GM23338 (cell line): ENCODE measurements around the gene ITGB5. TPM values are rescaled to one million over a fixed set of nuclear protein-coding genes. Genes with fewer than 3 reads are reported as not detected.
A peak's percentile ranks its signal among the peaks of the same experiment; 100 is the strongest.

Source experiments
- ATAC-seq: fragments of 200-7000 bp; cut with Tn5 transposase; 3 replicates; pipeline ENCODE4 v1.9.1; 2020
- DNase-seq: peaks from one replicate; pipeline ENCODE4 v3.0.0-alpha.2; 2015; ENCODE audit warnings: low spot score
- H2AFZ ChIP-seq: fragments of 200-600 bp; sonication (generic); 2 replicates; pipeline ENCODE4 v1.8.0; 2016; ENCODE audit warnings: antibody characterized with exemption, mild to moderate bottlenecking, moderate library complexity
- H3F3A ChIP-seq: fragments of 200-600 bp; sonication (generic); replicated peaks from 2 replicates; pipeline ENCODE4 v1.8.0; 2017; ENCODE audit warnings: antibody characterized with exemption, mixed run types, low read depth
- H3K27ac ChIP-seq: fragments of 200-600 bp; sonication (generic); 2 replicates; pipeline ENCODE4 v1.6.1; 2016; ENCODE audit warnings: low read depth
- H3K27me3 ChIP-seq: fragments of 200-600 bp; sonication (generic); 2 replicates; pipeline ENCODE4 v1.8.0; 2016; ENCODE audit warnings: mild to moderate bottlenecking, mixed run types, moderate library complexity; ENCODE audit not compliant: insufficient read depth
- H3K36me3 ChIP-seq: fragments of 200-600 bp; sonication (generic); 2 replicates; pipeline ENCODE4 v1.8.0; 2016; ENCODE audit warnings: mild to moderate bottlenecking; ENCODE audit not compliant: insufficient read depth
- H3K4me1 ChIP-seq: fragments of 200-600 bp; sonication (generic); 2 replicates; pipeline ENCODE4 v1.8.0; 2016; ENCODE audit warnings: mild to moderate bottlenecking, moderate library complexity; ENCODE audit not compliant: insufficient read depth
- H3K4me2 ChIP-seq: fragments of 200-600 bp; sonication (generic); 2 replicates; pipeline ENCODE4 v1.7.1; 2017; ENCODE audit warnings: mixed run types
- H3K4me3 ChIP-seq: fragments of 200-600 bp; sonication (generic); 2 replicates; pipeline ENCODE4 v1.6.1; 2016; ENCODE audit warnings: mixed run types
- H3K79me2 ChIP-seq: fragments of 200-600 bp; sonication (generic); replicated peaks from 2 replicates; pipeline ENCODE4 v1.8.0; 2017; ENCODE audit warnings: mild to moderate bottlenecking; ENCODE audit not compliant: insufficient read depth
- H3K9me2 ChIP-seq: fragments of 200-600 bp; sonication (generic); 2 replicates; pipeline ENCODE4 v1.8.0; 2017; ENCODE audit not compliant: insufficient read depth
- H4K20me1 ChIP-seq: fragments of 200-600 bp; sonication (generic); replicated peaks from 2 replicates; pipeline ENCODE4 v1.8.0; 2017; ENCODE audit warnings: mild to moderate bottlenecking; ENCODE audit not compliant: insufficient read depth
- H3K27ac Mint-ChIP-seq: 2 replicates; pipeline ENCODE4 v1.8.0; 2020; ENCODE audit warnings: inconsistent platforms, mild to moderate bottlenecking, moderate library complexity, mixed read lengths
- H3K27me3 Mint-ChIP-seq: 3 replicates; pipeline ENCODE4 v1.8.0; 2022; ENCODE audit warnings: low read depth, mild to moderate bottlenecking, moderate library complexity, mixed read lengths, inconsistent platforms; ENCODE audit not compliant: insufficient read depth, poor library complexity
- H3K36me3 Mint-ChIP-seq: 3 replicates; pipeline ENCODE4 v1.8.0; 2021; ENCODE audit warnings: low read depth, mild to moderate bottlenecking, inconsistent platforms, moderate library complexity, mixed read lengths
- H3K4me1 Mint-ChIP-seq: 3 replicates; pipeline ENCODE4 v1.8.0; 2020; ENCODE audit warnings: mild to moderate bottlenecking, inconsistent platforms, mixed read lengths
- H3K4me3 Mint-ChIP-seq: 3 replicates; pipeline ENCODE4 v1.8.0; 2021; ENCODE audit warnings: moderate library complexity, mild to moderate bottlenecking, inconsistent platforms, mixed read lengths
- H3K9me3 Mint-ChIP-seq: 3 replicates; pipeline ENCODE4 v1.8.0; 2020; ENCODE audit warnings: moderate library complexity, mild to moderate bottlenecking, inconsistent platforms, mixed read lengths
- EZH2phosphoT487 ChIP-seq: fragments of 200-600 bp; sonication (generic); IDR thresholded peaks from one replicate; pipeline ENCODE4 v1.8.1; 2018; ENCODE audit warnings: antibody characterized with exemption; ENCODE audit not compliant: unreplicated experiment
- JUNB ChIP-seq: IDR thresholded peaks from one replicate; pipeline ENCODE4 v1.6.1; 2016; ENCODE audit warnings: antibody characterized with exemption; ENCODE audit not compliant: unreplicated experiment
- NANOG ChIP-seq: IDR thresholded peaks from 2 replicates; pipeline ENCODE4 v1.6.1; 2016; ENCODE audit warnings: antibody characterized with exemption, borderline replicate concordance
- ZNF114 ChIP-seq: fragments of 250-450 bp; sonication (Bioruptor Pico); IDR thresholded peaks from 2 replicates; pipeline ENCODE4 v1.5.0; 2020; ENCODE audit warnings: mild to moderate bottlenecking, moderate library complexity
- ZNF331 ChIP-seq: fragments of 250-450 bp; sonication (Bioruptor Pico); IDR thresholded peaks from 2 replicates; pipeline ENCODE4 v1.5.0; 2020; ENCODE audit warnings: low read depth, mild to moderate bottlenecking, moderate library complexity
- polyA plus RNA-seq: library from polyadenylated mRNA; unstranded; fragments of >200 nt; fragmentation: Nextera tagmentation; extraction: Ambion mirVana; gene quantifications from 2 replicates; pipeline ENCODE4 v1.2.1, GENCODE V29; 2016
- total RNA-seq: library from RNA; depleted of rRNA; stranded (reverse); fragments of >200 nt; shearing (Covaris generic); gene quantifications from 2 replicates; pipeline ENCODE4 v1.2.3, GENCODE V29; 2014
- TF ChIP-seq, protein P1 (sequence below): fragments of 250-450 bp; sonication (Bioruptor Pico); IDR thresholded peaks from 2 replicates; pipeline ENCODE4 v1.5.0; 2020; ENCODE audit warnings: mild to moderate bottlenecking, moderate library complexity

ITGB5 gene
- total and polyA plus RNA-seq, 2 experiments from 2014 or later = 68.2 to 269 TPM

DNA sequence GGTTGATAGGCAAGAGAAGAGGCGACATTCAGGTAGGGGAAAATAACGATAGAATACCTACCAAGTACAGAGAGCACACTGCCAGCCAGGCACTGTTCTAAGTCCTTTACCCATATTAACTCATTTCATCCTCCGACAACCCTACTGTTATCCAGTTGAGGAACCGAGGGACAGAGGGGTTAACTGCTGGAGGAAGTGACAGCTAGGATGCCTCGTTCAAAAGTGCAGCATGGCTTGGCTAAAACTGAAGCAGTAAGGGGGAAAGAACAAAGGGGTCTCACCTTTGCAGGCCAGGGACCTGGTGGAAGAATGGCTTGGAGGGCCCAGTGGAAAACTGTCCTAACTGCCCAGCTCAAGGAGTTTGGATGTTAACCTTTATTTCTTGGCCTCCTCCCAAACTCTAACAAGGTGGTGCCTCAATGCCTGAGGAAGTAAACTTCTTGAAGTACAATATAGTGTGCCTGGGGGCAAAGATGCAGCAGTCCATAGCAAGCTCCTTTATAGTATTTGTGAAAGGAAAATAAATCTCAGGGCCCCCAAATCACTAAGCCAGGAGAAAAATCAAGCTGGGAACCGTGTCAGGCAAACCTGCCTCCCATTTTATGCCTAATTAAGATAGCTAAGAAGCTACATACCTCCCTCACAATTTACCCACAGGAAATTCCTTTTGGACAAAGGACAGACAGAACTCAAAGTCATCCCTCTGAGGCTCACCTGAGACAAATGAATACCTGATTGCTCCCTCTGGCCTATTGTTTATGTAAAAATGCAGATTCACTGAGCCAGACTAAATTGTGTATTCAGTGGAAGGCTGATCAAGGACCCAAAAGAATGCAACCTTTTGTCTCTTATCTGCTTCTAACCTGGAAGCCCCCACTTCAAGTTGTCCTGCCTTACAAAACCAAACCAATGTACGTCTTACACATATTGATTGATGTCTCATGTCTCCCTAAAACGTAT, 1.6 kb upstream of the ITGB5 start:
- Mint-ChIP-seq H3K27me3 (peaks cover 24% of the 10 kb centered on the region), H3K4me1 (peaks cover 49% of the 10 kb centered on the region), H3K36me3 (peaks cover 13% of the 10 kb centered on the region; the same call in 2 of the 3 replicates), H3K9me3 (peaks cover 3% of the 10 kb centered on the region), H3K27ac (peak overlapping the region; percentile 91), H3K4me3 (peak overlapping the region; percentile 76)
- peak overlapping the region; percentile 46 for H3K4me2 ChIP-seq
- TF ChIP-seq EZH2phosphoT487 (no peak), ZNF114 (CRISPR knock-in tag) (no peak), NANOG (peak; percentile 76; the same call in 1 of the 2 replicates)
- TF ChIP-seq, protein P1, sequence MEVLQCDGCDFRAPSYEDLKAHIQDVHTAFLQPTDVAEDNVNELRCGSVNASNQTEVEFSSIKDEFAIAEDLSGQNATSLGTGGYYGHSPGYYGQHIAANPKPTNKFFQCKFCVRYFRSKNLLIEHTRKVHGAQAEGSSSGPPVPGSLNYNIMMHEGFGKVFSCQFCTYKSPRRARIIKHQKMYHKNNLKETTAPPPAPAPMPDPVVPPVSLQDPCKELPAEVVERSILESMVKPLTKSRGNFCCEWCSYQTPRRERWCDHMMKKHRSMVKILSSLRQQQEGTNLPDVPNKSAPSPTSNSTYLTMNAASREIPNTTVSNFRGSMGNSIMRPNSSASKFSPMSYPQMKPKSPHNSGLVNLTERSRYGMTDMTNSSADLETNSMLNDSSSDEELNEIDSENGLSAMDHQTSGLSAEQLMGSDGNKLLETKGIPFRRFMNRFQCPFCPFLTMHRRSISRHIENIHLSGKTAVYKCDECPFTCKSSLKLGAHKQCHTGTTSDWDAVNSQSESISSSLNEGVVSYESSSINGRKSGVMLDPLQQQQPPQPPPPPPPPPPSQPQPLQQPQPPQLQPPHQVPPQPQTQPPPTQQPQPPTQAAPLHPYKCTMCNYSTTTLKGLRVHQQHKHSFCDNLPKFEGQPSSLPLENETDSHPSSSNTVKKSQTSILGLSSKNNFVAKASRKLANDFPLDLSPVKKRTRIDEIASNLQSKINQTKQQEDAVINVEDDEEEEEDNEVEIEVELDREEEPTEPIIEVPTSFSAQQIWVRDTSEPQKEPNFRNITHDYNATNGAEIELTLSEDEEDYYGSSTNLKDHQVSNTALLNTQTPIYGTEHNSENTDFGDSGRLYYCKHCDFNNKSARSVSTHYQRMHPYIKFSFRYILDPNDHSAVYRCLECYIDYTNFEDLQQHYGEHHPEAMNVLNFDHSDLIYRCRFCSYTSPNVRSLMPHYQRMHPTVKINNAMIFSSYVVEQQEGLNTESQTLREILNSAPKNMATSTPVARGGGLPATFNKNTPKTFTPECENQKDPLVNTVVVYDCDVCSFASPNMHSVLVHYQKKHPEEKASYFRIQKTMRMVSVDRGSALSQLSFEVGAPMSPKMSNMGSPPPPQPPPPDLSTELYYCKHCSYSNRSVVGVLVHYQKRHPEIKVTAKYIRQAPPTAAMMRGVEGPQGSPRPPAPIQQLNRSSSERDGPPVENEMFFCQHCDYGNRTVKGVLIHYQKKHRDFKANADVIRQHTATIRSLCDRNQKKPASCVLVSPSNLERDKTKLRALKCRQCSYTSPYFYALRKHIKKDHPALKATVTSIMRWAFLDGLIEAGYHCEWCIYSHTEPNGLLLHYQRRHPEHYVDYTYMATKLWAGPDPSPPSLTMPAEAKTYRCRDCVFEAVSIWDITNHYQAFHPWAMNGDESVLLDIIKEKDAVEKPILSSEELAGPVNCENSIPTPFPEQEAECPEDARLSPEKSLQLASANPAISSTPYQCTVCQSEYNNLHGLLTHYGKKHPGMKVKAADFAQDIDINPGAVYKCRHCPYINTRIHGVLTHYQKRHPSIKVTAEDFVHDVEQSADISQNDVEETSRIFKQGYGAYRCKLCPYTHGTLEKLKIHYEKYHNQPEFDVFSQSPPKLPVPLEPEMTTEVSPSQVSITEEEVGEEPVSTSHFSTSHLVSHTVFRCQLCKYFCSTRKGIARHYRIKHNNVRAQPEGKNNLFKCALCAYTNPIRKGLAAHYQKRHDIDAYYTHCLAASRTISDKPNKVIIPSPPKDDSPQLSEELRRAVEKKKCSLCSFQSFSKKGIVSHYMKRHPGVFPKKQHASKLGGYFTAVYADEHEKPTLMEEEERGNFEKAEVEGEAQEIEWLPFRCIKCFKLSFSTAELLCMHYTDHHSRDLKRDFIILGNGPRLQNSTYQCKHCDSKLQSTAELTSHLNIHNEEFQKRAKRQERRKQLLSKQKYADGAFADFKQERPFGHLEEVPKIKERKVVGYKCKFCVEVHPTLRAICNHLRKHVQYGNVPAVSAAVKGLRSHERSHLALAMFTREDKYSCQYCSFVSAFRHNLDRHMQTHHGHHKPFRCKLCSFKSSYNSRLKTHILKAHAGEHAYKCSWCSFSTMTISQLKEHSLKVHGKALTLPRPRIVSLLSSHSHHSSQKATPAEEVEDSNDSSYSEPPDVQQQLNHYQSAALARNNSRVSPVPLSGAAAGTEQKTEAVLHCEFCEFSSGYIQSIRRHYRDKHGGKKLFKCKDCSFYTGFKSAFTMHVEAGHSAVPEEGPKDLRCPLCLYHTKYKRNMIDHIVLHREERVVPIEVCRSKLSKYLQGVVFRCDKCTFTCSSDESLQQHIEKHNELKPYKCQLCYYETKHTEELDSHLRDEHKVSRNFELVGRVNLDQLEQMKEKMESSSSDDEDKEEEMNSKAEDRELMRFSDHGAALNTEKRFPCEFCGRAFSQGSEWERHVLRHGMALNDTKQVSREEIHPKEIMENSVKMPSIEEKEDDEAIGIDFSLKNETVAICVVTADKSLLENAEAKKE (CRISPR knock-in tag) = no peak
- H3K79me2 ChIP-seq = peaks cover 23% of the 10 kb centered on the region
- peak overlapping the region; percentile 97 for H3K27ac ChIP-seq
- H3F3A ChIP-seq = peaks cover 7% of the 10 kb centered on the region
- peaks cover 20% of the 10 kb centered on the region for H3K4me1 ChIP-seq
- no peaks in the 10 kb centered on the region for H3K27me3 ChIP-seq
- no peak for ATAC-seq
- no peaks in the 10 kb centered on the region for H4K20me1 ChIP-seq
- H3K9me2 ChIP-seq = no peaks in the 10 kb centered on the region
- peak; percentile 84 for DNase-seq
- peak overlapping the region; percentile 71 for H3K4me3 ChIP-seq
- H2AFZ ChIP-seq = no peak overlapping the region
- no peaks in the 10 kb centered on the region for H3K36me3 ChIP-seq

DNA sequence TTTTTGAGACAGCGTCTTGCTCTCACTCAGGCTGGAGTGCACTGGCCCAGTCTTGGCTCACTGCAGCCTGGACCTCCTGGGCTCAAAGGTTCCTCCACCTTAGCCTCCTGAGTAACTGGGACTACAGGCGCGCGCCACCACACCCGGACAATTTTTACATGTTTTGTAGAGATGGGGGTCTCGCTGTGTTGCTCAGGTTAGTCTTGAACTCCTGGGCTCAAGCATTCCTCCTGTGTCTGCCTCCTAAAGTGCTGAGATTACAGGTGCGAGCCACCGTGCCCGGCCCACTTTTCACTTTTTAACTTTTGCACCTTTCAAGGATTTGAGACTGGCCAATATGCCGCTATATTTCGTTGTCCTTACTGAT, 750 bp upstream of the ITGB5 start:
- Histone ChIP-seq H3K9me2 (no peaks in the 10 kb centered on the region), H3K27me3 (no peaks in the 10 kb centered on the region), H3K27ac (peak overlapping the region; percentile 97), H3F3A (peaks cover 10% of the 10 kb centered on the region), H3K4me1 (peaks cover 29% of the 10 kb centered on the region), H3K79me2 (peaks cover 31% of the 10 kb centered on the region), H3K4me2 (peak overlapping the region; percentile 46), H4K20me1 (no peaks in the 10 kb centered on the region), H2AFZ (no peak overlapping the region), H3K4me3 (peak overlapping the region; percentile 71), H3K36me3 (no peaks in the 10 kb centered on the region)
- Mint-ChIP-seq H3K27ac (peak overlapping the region; percentile 91), H3K4me1 (peaks cover 58% of the 10 kb centered on the region), H3K27me3 (peaks cover 29% of the 10 kb centered on the region), H3K9me3 (peaks cover 3% of the 10 kb centered on the region), H3K36me3 (peaks cover 15% of the 10 kb centered on the region; the same call in 2 of the 3 replicates), H3K4me3 (peak overlapping the region; percentile 76)
- DNase-seq = no peak
- ATAC-seq = no peak
- no peak for TF ChIP-seq EZH2phosphoT487
- no peak for TF ChIP-seq JUNB
- no peak for TF ChIP-seq ZNF331
- no peak for TF ChIP-seq ZNF114 (CRISPR knock-in tag)
